Effector CD8-positive, alpha-beta T cell (primary cell): Measurements from ENCODE around the gene PAFAH1B1.

Source experiments
- DNase-seq: peaks from one replicate; lab custom pipeline; 2025; lab: John Stamatoyannopoulos, UW

The PAFAH1B1 gene

DNA sequence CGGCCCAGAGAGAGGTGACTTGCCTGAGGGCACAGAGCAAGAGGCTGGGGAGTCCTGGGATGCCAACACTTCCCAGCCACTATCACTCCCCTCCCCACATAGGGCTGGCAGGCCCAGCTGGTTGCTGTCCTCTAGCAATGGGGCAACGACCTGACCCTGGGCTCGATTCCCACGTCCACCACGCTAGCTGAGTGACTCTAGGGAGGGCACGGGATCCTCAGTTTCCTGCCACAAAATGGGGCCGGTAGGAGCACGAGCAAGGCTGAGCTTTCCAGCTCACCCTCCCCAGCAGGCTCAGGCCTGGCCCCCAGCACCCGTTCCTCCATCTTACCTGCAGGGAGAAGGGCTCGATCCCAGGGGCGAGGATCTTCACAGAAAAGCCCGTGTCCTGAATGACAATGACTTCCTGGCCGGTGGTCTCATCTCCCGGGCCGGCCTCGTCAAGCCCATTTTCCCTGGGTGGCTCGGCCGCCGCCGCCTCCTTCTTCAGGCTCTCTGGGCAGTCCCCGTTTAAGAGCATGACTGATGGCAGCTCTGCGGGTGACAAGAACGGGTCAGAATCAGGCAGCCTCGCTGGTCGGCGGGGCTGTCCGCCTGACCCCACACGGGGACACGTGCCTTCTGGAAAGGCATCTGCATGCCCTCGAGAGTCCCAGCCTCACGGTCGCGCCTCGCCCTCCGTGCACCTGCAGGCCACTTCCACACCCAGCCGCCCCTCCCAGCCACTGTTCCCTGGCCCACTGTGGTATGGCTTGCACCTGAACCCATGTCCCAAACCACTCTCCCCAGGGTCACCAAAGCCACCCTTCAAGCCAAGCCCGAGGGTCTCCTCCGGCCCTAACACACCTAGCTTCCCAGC, 110.8 kb downstream of the PAFAH1B1 start:
- no peak for DNase-seq

DNA sequence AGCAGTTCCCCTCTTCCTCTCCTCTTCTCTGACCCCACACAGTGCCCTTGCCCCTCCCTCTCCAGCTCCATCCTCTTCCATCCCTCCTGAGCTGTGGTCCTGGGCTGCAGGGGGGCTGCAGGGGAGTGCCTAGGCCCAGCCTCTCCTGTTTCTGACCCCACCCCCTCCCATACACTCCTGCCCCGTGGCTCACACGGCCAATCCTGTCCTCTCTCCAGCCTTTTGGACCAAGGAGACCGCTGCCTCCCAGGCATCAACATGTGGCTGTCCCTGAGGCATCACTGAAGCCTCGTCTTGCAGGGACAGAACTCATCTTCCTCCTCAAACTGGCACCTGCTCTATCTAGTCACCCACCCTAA, 111.4 kb downstream of the PAFAH1B1 start:
- DNase-seq = no peak

DNA sequence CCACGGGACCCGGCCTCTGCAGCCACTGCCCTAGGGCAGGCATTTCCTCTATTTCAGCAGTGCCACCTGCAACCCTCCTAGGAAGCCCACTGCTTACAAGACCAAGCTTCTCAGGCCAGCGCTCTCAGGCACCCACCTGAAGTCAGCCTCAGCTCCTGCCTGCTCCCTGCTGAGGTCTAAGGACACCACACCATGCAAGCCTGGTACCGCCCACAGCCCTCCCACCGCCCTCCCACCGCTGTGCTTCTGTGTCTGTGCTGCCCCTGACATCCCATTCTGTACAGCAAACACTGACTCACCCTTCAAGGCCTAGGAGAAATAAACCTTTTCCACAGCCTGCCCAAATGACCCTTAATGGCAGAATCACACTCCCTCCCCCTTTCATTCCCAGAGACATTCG, 111.8 kb downstream of the PAFAH1B1 start:
- DNase-seq = no peak

DNA sequence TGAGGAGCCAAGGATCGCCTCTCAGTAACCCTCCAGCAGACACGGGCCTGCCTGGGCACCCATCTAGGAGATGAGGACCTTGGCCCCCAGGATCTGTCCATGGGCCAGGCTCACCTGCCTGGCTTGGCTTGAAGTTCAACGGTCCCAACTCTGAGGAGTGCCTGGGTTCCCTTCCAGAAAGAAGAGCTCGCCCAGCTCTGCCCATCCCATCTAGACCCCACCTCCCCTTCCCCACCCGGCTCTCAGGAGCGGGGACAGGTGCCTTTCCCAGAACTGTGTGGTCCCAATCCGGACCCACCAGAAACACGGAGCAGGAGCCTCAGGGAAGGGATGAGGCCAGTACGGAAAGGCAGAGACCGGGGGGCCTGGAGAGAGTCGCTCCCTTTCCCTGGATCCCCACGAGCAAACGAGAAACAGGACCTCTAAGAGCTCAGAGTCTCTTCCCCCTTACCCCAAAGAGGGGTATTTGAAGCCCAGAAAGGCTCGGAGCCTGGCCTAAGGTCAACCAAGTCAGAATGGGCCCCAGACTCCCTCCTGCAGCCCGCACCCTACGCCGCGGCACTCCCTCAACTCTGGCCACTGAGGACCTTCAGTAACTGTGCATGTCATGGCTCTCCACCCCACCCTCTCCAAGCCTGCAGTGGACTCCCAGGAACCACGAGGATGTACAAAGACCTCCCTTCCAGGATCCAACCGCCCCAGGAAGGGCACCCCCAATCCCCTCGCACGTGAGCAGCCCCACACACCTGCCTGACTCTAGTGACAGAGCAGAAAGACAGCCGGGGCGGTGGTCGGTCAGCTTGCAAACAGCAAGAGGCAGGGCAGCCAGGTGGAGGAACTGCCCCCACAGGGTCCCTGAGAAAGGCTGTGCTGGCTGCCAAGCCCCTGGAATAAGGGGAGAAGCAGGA, 112.7 kb downstream of the PAFAH1B1 start:
- no peak for DNase-seq

DNA sequence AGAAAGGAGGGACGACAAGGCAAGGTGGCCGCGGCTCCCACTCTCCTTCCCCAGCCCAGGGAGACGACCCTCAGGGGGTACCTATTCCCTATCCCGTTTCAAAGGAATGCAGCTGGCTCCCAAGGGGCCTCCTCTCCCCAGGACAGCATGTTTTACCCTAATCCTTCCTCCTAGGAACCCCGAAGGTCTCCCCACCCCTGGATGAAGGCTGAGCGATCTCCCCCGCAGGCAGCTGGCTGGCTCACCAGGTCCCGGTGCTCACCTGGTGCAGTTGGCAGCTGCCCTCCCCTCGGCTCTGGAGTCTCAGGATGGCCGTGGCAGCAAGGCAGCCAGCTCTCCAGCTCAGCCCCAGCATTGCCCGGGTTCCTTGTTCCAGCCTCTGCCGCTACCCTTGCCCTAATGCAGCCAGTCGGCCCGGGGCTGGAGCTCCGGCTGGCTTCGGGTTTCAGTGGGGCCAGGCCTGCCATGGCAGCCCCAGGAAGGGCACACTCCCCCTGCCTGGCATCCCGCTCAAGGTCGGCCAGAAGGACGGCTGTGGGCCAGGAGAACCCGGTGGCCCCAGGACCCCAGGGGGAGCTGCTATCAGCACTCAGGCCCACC, 113.6 kb downstream of the PAFAH1B1 start:
- no peak for DNase-seq

DNA sequence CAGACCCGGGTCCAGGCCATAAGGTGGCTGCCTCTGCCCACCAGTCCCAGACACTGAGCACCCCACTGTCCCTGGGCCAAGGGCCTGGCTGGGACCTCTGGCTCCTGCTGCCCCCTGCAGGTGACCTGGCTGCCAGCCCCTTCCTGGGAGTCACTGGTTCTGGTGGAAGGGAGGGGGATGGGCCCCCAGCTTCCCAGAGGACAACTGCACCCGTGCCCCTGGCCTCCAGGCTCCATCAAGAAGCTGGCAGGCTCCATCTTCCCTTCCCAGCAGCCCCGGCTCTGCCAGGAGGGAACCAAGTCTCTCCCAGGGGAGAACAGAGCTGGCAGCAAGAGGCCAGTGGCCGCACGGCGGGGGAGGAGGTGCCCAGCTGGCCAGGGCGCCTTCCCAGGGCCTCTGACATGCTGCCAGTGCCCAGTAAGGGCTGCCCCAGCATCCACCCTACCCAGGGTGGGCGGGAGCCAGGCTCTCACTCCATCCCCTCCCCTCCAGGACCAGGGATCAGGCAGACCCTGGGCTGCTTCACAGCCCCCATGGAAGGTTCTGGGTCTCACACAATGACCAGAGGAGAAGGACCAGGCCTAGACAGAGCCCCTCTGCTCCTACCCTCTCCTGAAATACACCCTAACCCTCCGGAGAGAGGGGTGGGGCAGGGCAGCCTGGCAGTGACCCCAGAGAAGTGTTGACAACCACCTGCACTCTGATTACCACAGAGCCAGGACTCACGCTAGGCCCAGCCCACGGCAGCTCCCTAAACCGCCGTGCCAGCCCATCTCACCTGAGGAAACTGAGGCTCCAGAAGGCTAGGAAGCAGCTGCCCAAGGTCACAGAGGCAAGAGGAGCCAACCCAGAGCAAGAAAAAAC, 114.5 kb downstream of the PAFAH1B1 start:
- no peak for DNase-seq

DNA sequence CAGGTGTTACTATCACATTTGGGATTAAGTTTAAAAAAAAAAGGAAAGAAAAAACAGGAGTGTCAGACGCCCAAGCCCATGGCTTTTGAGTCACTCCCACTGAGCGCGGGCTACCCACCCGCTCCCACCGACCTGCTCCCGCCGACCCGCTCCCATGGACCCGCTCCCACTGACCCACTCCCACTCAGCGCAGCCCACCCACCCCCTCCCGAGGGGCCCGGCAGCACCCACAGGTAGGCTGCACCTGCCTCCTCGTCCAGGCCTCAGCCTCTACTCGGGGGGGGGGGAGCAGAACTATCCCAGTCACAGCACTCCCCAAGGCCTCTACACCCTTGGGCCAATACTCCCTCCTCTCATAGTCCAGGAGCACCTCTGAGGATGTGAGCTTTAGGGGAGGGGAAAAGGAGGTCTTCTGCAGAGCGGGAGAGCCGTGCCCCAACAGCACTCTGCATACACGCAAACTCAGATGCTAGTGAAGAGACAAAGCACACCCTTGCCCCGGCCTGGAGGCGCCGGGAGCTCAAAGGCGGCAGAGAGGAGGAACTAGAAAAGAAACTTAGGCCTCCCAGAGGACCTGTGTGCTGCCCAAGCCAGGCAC, 115.2 kb downstream of the PAFAH1B1 start:
- no peak for DNase-seq

DNA sequence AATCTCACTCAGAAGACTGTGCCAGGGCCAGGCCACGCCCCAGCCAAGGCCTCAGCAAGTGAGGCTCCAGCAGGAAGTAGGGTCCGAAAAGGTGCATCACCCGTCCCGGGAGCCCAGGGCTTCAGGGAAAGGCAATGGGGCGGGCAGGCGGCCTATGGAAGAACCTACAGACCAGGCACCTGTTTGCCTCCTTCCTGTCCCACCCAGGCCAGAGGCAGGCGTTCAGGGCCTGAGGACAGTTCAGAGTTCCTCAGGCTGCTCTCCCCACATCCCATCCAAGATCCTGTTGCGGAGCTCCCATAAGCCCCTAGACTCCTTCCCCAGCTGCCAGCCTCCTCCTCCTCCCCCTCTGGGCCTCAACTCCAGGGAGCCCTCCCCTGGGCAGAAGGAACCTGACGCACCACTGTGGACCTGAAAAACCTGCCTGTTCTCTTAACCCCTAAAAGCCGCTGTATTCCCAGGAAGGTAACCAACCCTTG, 115.8 kb downstream of the PAFAH1B1 start:
- no peak for DNase-seq

DNA sequence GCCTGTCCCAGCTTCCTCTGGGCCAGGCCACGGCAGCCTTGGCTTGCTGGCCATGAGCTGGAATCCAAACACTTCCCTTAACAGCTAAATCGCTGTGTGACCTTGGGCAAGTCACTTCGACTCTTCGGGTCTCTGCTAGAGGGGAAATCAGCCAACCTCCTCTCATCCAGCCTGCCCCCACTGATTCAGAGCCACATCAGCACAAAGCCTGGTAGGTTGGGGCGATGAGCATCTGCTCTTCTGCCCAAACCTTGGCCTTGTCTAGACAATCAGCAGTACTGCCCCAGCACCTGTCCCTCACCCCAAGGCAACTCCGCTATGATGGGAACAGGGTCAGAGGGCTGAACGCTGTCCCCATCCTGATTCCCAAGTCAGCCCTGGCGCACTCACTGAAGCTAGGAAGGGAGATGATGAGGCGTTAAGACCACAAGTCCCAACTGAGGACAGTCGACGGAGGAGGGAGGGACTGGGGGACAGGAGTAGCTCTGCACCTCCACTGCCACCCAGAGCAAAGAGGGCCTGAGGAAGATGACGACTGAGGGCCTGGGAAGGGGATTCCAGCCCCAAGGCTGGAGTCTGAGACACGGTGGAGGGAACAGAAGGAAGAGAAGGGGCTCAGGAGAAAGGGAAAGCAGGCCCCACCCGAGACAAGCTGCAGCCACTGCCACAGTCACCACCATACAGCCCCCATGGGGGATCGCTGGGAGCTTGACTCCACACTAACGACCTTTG, 116.8 kb downstream of the PAFAH1B1 start:
- no peak for DNase-seq

DNA sequence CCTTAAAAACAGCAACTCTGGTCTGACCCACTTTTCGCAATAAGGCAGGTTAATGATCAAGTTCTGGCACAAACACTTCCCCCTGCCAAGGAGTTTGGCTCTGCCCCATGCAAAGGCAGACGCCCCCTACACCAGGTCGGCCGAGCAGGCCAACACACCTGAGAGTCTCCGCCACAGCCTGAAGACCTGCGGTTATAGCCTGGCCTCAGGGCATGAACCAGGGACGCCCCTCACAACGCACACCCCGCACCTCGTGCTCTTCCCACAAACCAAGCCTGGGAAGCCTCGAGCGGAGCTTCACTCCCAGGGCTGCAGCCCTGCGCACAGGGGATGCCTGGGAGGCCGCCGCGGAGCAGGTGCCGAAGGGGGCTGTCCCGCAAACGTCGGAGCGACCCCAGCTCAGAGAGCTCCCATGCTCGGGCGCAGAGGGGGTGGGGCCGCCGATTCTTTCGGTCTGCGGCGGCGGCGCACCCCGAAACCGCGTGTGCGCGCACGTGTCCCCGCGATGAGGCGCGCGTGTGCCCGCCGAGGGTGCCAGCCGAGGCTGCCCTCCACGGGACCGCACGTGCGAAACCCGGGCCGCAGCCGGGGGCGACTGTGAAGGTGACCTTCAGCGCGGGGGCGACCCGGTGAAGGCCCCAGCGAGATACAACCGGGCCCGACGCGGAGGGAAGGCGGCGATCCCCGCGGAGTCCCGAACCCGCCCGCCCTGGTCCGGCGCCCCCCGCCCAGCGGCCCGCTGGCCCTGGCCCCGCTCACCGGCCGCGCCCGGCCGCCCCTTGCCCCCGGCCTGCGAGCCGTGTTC, 117.6 kb downstream of the PAFAH1B1 start:
- no peak for DNase-seq

DNA sequence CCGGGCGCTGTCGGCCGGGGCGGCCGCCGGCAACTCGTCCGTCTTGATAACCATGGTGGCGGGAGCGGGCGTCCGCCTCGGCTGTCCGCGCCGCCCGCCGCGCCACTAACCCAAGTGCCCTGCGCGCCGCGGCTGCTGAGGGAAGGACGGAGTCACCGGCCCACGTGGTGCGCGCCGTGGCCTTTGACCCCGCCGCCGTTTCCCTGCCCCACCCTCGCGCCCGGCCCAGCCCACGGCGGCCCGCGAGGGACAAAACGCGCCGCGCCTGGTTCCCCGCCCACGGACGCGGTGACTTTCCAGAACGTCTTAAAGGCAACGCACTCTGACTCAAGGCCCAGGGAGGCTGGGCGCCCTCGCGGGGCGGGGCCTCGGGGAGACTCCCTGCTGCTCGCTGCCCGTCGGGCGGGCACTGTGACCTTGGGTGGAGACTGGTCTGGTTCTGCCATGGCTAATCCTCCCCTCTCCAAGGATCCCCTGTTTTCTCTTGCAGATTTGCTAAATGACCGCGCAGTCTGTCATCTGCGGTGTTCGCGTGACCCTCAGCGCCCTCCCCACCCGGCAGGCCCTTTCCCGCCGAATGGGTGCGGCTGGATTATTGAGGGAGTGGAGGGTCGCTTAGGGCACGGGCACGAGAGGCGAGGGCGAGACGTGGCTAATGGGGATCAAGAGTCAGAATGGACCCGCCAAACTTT, 118.3 kb downstream of the PAFAH1B1 start, which contains the start of gene CLUH:
TSS of gene CLUH (minus strand) at position 157 of the 692 bp plus-strand sequence. CDS start at position 54, 103 bp downstream.
- DNase-seq = peak; percentile 90

DNA sequence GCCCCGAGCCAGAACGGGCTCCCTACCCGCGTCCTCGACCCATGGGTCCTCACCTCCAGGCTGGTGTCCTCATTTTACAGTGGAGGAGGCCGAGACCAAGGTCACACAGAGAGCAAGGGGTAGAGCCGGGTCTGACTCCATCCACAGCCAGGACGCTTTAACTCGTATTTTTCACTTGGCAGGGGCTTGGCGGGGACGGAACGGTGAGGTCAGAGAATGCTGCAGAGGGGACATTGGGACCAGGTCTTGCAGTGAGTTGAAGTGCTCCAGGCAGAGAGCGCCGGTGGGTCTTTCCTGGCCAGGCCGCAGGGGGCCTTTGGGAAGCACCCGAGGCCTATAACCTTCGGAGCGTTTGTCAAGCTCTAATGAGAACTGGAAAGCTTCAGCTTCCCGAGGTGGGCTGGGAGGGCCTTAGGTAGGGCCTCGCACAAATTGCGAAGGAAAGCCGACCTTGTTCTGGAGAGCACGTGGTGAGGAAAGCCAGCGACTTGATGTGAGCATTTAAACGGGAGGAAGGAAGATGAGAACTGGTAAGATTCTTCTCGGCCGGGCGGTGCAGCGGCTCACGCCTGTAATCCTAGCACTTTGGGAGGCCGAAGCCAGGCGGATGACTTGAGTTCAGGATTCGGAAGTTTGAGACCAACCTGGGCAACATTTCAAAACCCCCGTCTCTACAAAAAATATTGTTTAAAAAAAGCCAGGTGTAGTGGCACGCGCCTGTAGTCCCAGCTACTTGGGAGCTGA, 119.0 kb downstream of the PAFAH1B1 start:
- no peak for DNase-seq

DNA sequence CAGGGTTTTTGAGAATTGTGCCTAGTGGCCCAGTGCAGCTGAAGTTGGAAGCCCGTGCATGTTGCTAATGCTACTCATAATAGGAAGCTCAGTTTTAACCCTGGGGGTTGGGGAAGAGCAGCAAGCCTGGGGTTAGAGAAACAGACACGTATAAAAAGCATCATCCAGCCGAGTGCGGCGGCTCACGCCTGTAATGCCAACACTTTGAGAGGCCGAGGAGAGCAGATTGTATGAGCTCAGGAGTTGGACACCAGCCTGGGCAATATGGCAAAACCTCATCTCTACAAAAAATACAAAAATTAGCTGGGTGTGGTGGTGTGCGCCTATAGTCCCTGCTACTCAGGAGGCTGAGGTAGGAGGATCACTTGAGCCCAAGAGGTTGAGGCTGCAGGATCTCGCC, 120.4 kb downstream of the PAFAH1B1 start:
- no peak for DNase-seq

DNA sequence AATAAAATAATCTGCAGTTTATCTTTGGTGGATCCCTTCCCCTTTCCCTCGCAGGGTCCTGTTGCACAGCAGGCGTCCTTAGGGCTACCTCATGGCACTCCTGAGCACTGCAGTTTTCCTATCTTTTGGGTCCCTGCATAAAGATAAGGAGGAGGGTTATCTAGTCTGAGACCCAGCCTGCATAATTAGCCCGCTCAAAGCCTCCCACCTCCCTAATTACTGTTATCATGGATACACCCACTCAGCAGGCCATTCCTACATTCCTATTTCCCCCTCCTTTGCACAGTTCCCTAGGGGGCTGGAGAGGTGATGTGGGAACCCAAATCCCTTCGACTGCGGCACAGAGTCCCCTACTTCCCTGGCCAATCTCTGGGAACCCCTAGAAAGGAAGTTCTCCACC, 123.2 kb downstream of the PAFAH1B1 start:
- DNase-seq = no peak

DNA sequence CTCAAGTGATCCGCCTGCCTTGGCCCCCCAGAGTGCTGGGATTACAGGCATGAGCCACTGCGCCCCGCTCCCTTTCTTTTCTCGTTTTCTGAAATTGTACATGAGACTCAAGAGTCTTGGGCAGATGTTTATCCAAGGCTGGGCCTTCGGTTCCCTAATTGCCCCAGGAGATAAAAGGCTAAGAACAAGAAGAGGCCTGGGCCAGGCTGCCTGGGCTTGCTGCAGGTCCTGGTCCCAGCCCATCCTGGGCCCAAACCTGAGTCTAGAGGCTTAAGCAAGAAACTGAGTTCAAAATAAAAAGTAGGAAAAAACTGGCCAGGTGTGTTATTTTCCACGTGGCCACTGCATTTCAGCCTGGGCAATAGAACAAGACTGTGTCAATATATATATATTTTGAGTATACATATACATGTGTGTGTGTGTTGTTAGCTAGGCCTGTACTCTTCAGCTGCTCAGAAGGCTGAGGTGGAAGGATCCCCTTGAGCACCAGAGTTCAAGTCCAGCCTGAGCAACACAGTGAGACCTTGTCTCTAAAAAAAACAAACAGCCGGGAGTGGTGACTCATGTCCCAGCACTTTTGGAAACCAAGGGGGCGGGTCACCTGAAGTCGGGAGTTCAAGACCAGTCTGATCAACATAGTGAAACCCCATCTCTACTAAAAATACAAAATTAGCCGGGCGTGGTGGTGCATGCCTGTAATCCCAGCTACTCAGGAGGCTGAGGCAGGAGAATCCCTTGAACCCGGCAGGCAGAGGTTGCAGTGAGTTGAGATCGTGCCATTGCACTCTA, 124.9 kb downstream of the PAFAH1B1 start:
- DNase-seq = no peak

DNA sequence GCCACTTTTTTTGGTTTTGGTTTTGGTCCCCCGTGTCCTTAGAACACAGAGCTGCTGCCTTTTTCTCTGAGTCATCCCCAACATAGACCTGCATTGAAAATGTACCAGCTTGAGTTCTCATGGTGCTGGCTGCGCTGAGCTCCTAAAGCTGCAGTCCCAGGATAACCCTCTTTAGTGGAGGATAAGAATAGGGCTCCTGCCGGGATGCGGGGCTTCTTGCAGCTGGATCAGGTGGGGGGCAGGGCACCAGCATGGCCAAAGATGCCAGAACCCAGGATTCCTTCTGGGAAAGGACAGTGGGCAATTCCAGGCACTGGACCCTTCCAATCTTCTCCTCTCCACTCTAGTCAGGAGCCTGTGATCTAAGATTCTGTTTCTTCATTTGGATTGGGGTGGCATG, 126.4 kb downstream of the PAFAH1B1 start:
- no peak for DNase-seq

DNA sequence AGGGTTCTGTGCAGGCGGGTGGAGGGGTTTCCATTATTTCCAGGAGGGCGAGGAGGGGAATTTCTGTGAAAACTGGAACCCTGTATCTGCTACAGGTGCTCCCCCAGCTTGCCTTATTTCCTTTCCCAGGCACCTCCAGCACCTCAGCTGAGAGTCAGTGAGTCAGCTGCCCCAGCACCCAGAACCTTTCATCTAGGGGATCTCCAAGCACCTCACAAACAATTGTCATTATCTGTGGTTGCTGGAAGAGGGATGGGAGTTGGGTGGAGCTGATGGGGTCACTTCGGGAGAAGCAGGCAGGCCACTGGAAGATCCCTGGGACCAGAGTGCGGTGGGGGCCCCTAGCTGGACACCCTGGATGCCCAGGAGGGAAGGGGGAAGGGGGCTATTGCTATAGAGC, 128.1 kb downstream of the PAFAH1B1 start:
- DNase-seq = no peak
